ENCODE results near the gene PCP2.
A peak's percentile ranks its signal among the peaks of the same experiment; 100 is the strongest.

Gene PCP2

GRCh38 chr19:7661744-7662538 lies 28.4 kb upstream of the PCP2 start:
- TF ChIP-seq, protein P1, sequence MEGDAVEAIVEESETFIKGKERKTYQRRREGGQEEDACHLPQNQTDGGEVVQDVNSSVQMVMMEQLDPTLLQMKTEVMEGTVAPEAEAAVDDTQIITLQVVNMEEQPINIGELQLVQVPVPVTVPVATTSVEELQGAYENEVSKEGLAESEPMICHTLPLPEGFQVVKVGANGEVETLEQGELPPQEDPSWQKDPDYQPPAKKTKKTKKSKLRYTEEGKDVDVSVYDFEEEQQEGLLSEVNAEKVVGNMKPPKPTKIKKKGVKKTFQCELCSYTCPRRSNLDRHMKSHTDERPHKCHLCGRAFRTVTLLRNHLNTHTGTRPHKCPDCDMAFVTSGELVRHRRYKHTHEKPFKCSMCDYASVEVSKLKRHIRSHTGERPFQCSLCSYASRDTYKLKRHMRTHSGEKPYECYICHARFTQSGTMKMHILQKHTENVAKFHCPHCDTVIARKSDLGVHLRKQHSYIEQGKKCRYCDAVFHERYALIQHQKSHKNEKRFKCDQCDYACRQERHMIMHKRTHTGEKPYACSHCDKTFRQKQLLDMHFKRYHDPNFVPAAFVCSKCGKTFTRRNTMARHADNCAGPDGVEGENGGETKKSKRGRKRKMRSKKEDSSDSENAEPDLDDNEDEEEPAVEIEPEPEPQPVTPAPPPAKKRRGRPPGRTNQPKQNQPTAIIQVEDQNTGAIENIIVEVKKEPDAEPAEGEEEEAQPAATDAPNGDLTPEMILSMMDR (conservative IDR thresholded peaks at IDR 0.05; ENCODE audit: low read length): no peak
- no peak for DNase-seq (ENCODE audit: low read depth)
- no peak overlapping the region for H3K4me3 ChIP-seq (ENCODE audit: low read length)

GRCh38 chr19:7658219-7658686 lies 24.7 kb upstream of the PCP2 start:
- no peak for DNase-seq (ENCODE audit: low read depth)
- TF ChIP-seq, protein P1 (conservative IDR thresholded peaks at IDR 0.05; ENCODE audit: low read length): no peak
- no peak overlapping the region for H3K4me3 ChIP-seq (ENCODE audit: low read length)

- peak; percentile 31 for DNase-seq (ENCODE audit: low read depth)
- TF ChIP-seq, protein P1 (conservative IDR thresholded peaks at IDR 0.05; ENCODE audit: low read length): no peak
- H3K4me3 ChIP-seq (ENCODE audit: low read length): no peak overlapping the region
Measured at GRCh38 chr19:7657131-7657751, 23.7 kb upstream of the PCP2 start.

DNA sequence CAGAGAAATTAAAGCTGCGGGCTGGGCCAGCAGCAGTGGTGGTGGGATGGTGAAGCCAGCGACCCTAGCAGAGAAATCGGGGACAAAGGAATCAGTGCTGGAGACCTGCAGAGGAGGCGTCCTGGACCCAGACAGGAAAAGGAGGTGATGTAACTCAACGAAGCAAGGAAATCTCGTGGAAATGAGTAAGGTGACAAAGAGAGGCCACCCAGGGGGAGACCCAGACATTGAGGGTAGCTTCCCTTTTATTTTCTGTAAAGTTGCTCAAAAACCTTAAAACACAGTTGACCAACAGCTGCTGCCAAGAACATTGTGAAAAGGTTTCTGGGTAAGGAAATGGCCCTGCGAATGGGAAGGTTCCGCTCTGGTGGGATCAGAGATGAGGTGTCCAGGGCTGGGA lies 22.1 kb upstream of the PCP2 start:
- TF ChIP-seq, protein P1 (conservative IDR thresholded peaks at IDR 0.05; ENCODE audit: low read length): no peak
- no peak overlapping the region for H3K4me3 ChIP-seq (ENCODE audit: low read length)
- no peak for DNase-seq (ENCODE audit: low read depth)

DNA sequence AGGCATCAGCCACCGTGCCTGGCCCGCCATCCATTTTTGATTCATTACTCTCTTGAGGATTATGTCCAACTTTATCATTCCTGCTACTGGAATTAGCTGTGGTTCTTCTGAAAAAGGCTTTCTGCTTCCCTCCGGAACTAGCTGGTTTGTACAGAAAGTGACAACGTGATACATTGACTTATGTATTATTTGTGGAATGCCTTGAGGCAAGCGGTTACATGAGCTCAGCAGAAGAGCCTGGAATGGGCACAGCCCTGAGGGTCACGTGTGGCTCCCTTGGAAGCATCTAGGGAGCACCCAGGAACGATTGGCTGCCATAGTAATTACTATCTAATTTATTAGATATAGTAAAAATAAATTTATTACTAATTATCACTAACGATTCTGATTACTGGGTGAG lies 20.9 kb upstream of the PCP2 start:
- H3K4me3 ChIP-seq (ENCODE audit: low read length): no peak overlapping the region
- DNase-seq (ENCODE audit: low read depth): peak; percentile 47
- TF ChIP-seq, protein P1 (conservative IDR thresholded peaks at IDR 0.05; ENCODE audit: low read length): no peak

- TF ChIP-seq, protein P1 (conservative IDR thresholded peaks at IDR 0.05; ENCODE audit: low read length): peak; percentile 91
- peak overlapping the region; percentile 42 for H3K4me3 ChIP-seq (ENCODE audit: low read length)
- peak; percentile 60 for DNase-seq (ENCODE audit: low read depth)
Measured at GRCh38 chr19:7652061-7652641, 18.6 kb upstream of the PCP2 start.

All from AG10803 (cell line).